HL-60/S4 treated with phorbol 12-myristate 13-acetate at 8.2 ng/mL for 4 days and 3 days (cell line): ENCODE measurements around the gene ZWILCH.

Experiments
- in situ Hi-C: fragments of 300-500 bp; cut with MboI; formaldehyde crosslinking; loops from 2 replicates; pipeline ENCODE4 v1.15.0; 2022; ENCODE audit warnings: low sequenced_read_pairs

The ZWILCH gene

DNA sequence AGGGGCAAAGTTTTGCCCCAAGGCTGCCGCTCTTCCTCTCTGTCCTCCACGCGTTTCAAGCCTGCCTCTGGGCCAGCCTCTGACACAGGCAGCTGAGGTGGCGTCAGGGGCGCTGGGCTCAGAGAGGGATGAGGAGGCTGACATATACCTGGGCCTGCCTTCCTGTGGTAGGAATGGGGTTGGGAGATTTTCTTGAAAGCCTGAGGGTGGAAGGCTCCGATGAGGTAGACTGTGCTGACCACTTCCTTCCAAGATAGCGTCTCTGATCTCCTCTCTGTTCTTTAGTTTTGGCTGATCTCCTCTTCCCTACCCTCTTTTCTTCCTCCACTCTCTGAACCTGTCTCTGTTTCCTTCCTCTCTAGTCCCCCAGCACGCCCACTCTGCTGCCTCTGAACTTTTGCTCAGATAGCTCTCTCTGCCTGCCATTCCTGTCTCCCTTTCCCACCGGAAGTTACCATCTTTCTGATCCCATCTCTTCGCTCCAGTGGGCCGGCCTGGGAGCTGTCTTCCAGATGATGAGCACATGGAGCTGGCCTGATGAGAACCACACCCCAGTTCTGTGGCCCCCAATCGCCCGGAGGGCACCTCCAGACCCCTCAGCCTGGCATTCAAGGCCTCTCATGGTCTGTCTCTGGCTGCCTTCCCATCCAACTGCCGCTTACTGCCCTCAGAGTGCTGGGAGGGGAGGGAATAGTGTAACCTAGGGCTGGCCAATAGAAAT is 93.1 kb downstream of the ZWILCH start:
- in situ Hi-C loops, result no loop called here
